IMR-90 (cell line): ENCODE data around the gene EAF1. TPM values are rescaled to one million over a fixed set of nuclear protein-coding genes. Genes with fewer than 3 reads are reported as not detected.

ENCODE experiments used
- ATAC-seq: fragments of 200-7000 bp; cut with Tn5 transposase; 2 replicates; pipeline ENCODE4 v1.9.1; 2020; ENCODE audit warnings: low read depth, mild to moderate bottlenecking, moderate library complexity
- BruUV-seq: library from RNA; stranded (reverse); fragments of 400-500 nt; replicated peaks from 2 replicates; lab custom pipeline; 2021; lab: Mats Ljungman, UMichigan
- CTCF ChIA-PET: fragments of 300-600 bp; formaldehyde crosslinking; extraction: SDS; loops from one replicate; lab custom pipeline; 2021; ENCODE audit warnings: antibody characterized with exemption; lab: Yijun Ruan, JAX
- POLR2A ChIA-PET: fragments of 300-600 bp; sonication (Branson Sonifier 250); formaldehyde crosslinking; loops from one replicate; lab custom pipeline; 2022; ENCODE audit warnings: antibody characterized with exemption; ENCODE audit not compliant: unreplicated experiment; lab: Charles Lee
- DNase-seq: peaks from one replicate; pipeline ENCODE4 v3.0.0; 2013
- H2AFZ ChIP-seq: replicated peaks from 2 replicates; pipeline ENCODE3; 2013; ENCODE audit warnings: low read length, mild to moderate bottlenecking; ENCODE audit not compliant: poor library complexity
- H2AK5ac ChIP-seq: 2 replicates; pipeline ENCODE4 v1.6.1; 2013; ENCODE audit warnings: low read depth, low read length, inconsistent platforms
- H2AK9ac ChIP-seq: replicated peaks from 2 replicates; pipeline ENCODE3; 2013; ENCODE audit warnings: mild to moderate bottlenecking, low read depth, low read length, moderate library complexity; ENCODE audit not compliant: poor library complexity
- H2BK120ac ChIP-seq: 2 replicates; pipeline ENCODE4 v1.6.1; 2013; ENCODE audit warnings: low read depth, low read length, inconsistent platforms
- H2BK15ac ChIP-seq: 3 replicates; pipeline ENCODE4 v1.6.1; 2013; ENCODE audit warnings: low read depth, low read length, inconsistent platforms
- H2BK20ac ChIP-seq: 2 replicates; pipeline ENCODE4 v1.6.1; 2013; ENCODE audit warnings: low read depth, mild to moderate bottlenecking, inconsistent platforms, low read length, moderate library complexity
- H2BK5ac ChIP-seq: 2 replicates; pipeline ENCODE4 v1.6.1; 2013; ENCODE audit warnings: mild to moderate bottlenecking, low read depth, low read length, inconsistent platforms; ENCODE audit not compliant: poor library complexity, severe bottlenecking
- H3K14ac ChIP-seq: replicated peaks from 2 replicates; pipeline ENCODE4 v1.6.1; 2013; ENCODE audit warnings: low read depth, low read length, inconsistent platforms
- H3K18ac ChIP-seq: 2 replicates; pipeline ENCODE4 v1.6.1; 2013; ENCODE audit warnings: low read depth, low read length, control low read depth
- H3K23ac ChIP-seq: 2 replicates; pipeline ENCODE4 v1.6.1; 2013; ENCODE audit warnings: low read depth, low read length, inconsistent platforms
- H3K27ac ChIP-seq: 2 replicates; pipeline ENCODE4 v1.5.1; 2013; ENCODE audit warnings: mild to moderate bottlenecking, control low read depth, low read length; ENCODE audit not compliant: insufficient read depth
- H3K27me3 ChIP-seq: 2 replicates; pipeline ENCODE4 v1.6.1; 2013; ENCODE audit warnings: low read length; ENCODE audit not compliant: control insufficient read depth, insufficient read depth
- H3K36me3 ChIP-seq: 2 replicates; pipeline ENCODE4 v1.6.1; 2013; ENCODE audit warnings: low read length, mixed read lengths; ENCODE audit not compliant: control insufficient read depth, insufficient read depth
- H3K4ac ChIP-seq: 2 replicates; pipeline ENCODE4 v1.6.1; 2013; ENCODE audit warnings: low read depth, low read length, inconsistent platforms
- H3K4me1 ChIP-seq: 2 replicates; pipeline ENCODE4 v1.6.1; 2013; ENCODE audit warnings: low read length, mixed read lengths; ENCODE audit not compliant: control insufficient read depth, insufficient read depth
- H3K4me2 ChIP-seq: 2 replicates; pipeline ENCODE4 v1.6.1; 2013; ENCODE audit warnings: low read depth, mild to moderate bottlenecking, control low read depth, low read length, moderate library complexity
- H3K4me3 ChIP-seq: 2 replicates; pipeline ENCODE4 v1.5.1; 2013; ENCODE audit warnings: low read depth, mild to moderate bottlenecking, control low read depth, low read length, moderate library complexity; ENCODE audit not compliant: insufficient read depth
- H3K56ac ChIP-seq: 2 replicates; pipeline ENCODE4 v1.6.1; 2013; ENCODE audit warnings: low read length, inconsistent platforms; ENCODE audit not compliant: insufficient read depth; ENCODE audit errors: extremely low read depth
- H3K79me1 ChIP-seq, 2 experiments: 2 replicates each; pipeline ENCODE4 v1.6.1; 2013; ENCODE audit warnings: low read length in 2 of 2, inconsistent platforms in 1 of 2, low read depth in 1 of 2
- H3K9ac ChIP-seq: 2 replicates; pipeline ENCODE4 v1.6.1; 2013; ENCODE audit warnings: low read depth, low read length, control low read depth
- H3K9me1 ChIP-seq: 2 replicates; pipeline ENCODE4 v1.6.1; 2013; ENCODE audit warnings: low read length, inconsistent platforms; ENCODE audit not compliant: insufficient read depth
- H3K9me3 ChIP-seq: 2 replicates; pipeline ENCODE4 v1.6.1; 2013; ENCODE audit warnings: low read length; ENCODE audit not compliant: control insufficient read depth, insufficient read depth
- H4K20me1 ChIP-seq: 2 replicates; pipeline ENCODE4 v1.6.1; 2013; ENCODE audit warnings: low read length, inconsistent platforms; ENCODE audit not compliant: insufficient read depth
- H4K5ac ChIP-seq: 2 replicates; pipeline ENCODE4 v1.6.1; 2013; ENCODE audit warnings: mild to moderate bottlenecking, low read depth, low read length, control low read depth
- H4K8ac ChIP-seq, 2 experiments: 2 replicates each; pipeline ENCODE4 v1.6.1; 2013; ENCODE audit warnings: low read depth in 2 of 2, low read length in 2 of 2, control low read depth in 1 of 2, inconsistent platforms in 1 of 2
- H4K91ac ChIP-seq: 2 replicates; pipeline ENCODE4 v1.6.1; 2013; ENCODE audit warnings: low read depth, low read length, inconsistent platforms; ENCODE audit not compliant: insufficient read depth
- BHLHE40 ChIP-seq: fragments of 150-350 bp; IDR thresholded peaks from 2 replicates; pipeline ENCODE4 v1.6.1; 2016; ENCODE audit warnings: mild to moderate bottlenecking, low read depth, low read length
- CEBPB ChIP-seq: IDR thresholded peaks from 2 replicates; pipeline ENCODE4 v1.6.1; 2012; ENCODE audit warnings: low read depth, low read length, improper control_type of control experiment
- CHD1 ChIP-seq: IDR thresholded peaks from 2 replicates; pipeline ENCODE4 v1.6.1; 2012; ENCODE audit warnings: low read depth, low read length, improper control_type of control experiment
- FOS ChIP-seq: fragments of 150-350 bp; IDR thresholded peaks from 2 replicates; pipeline ENCODE4 v1.6.1; 2016; ENCODE audit warnings: low read depth, low read length
- MAFK ChIP-seq: IDR thresholded peaks from 2 replicates; pipeline ENCODE4 v1.6.1; 2012; ENCODE audit warnings: low read depth, low read length, improper control_type of control experiment
- MAZ ChIP-seq: IDR thresholded peaks from 2 replicates; pipeline ENCODE4 v1.6.1; 2012; ENCODE audit warnings: low read depth, mild to moderate bottlenecking, low read length, improper control_type of control experiment, moderate library complexity, borderline replicate concordance
- MXI1 ChIP-seq: IDR thresholded peaks from 2 replicates; pipeline ENCODE4 v1.6.1; 2012; ENCODE audit warnings: low read depth, mild to moderate bottlenecking, low read length, moderate library complexity, borderline replicate concordance
- NFE2L2 ChIP-seq: fragments of 150-350 bp; IDR thresholded peaks from 2 replicates; pipeline ENCODE4 v1.6.1; 2016; ENCODE audit warnings: low read depth, mild to moderate bottlenecking, low read length
- POLR2A ChIP-seq: IDR thresholded peaks from 2 replicates; pipeline ENCODE4 v1.6.1; 2012; ENCODE audit warnings: mild to moderate bottlenecking, low read depth, low read length
- RAD21 ChIP-seq: IDR thresholded peaks from 2 replicates; pipeline ENCODE4 v1.6.1; 2012; ENCODE audit warnings: low read length, improper control_type of control experiment
- RCOR1 ChIP-seq: IDR thresholded peaks from 2 replicates; pipeline ENCODE4 v1.6.1; 2012; ENCODE audit warnings: mild to moderate bottlenecking, low read length, improper control_type of control experiment; ENCODE audit not compliant: insufficient replicate concordance
- RFX5 ChIP-seq: IDR thresholded peaks from 2 replicates; pipeline ENCODE4 v1.8.0; 2012; ENCODE audit warnings: low read depth, mild to moderate bottlenecking, low read length, moderate library complexity
- SMC3 ChIP-seq: fragments of 150-350 bp; IDR thresholded peaks from 2 replicates; pipeline ENCODE4 v1.6.1; 2016; ENCODE audit warnings: low read depth, mild to moderate bottlenecking, antibody characterized with exemption, low read length, moderate library complexity
- USF2 ChIP-seq: fragments of 150-350 bp; IDR thresholded peaks from 2 replicates; pipeline ENCODE4 v1.6.1; 2017; ENCODE audit warnings: mild to moderate bottlenecking, antibody characterized with exemption, low read length, low read depth
- WGBS, 2 experiments: methylation state at CpG; one replicate each; pipeline versions ENCODE4 v1.1.5 to v1.1.7; 2013; ENCODE audit warnings: missing lambda C conversion rate in 2 of 2; ENCODE audit not compliant: insufficient read length in 1 of 2; ENCODE audit errors: extremely low coverage in 2 of 2; 5-methylcytosine and 5-hydroxymethylcytosine counted together
- dilution Hi-C: fragments of 300-500 bp; cut with HindIII; formaldehyde crosslinking; loops from one replicate; pipeline ENCODE4 v1.14.3; 2018; ENCODE audit warnings: low sequenced_read_pairs; ENCODE audit not compliant: unreplicated experiment
- in situ Hi-C: fragments of 300-500 bp; cut with MboI; formaldehyde crosslinking; loops from 3 replicates; pipeline ENCODE4 v1.14.3; 2019; ENCODE audit warnings: low sequenced_read_pairs, inconsistent platforms, mixed read lengths
- intact Hi-C: fragments of 100-400 bp; cut with micrococcal nuclease; formaldehyde crosslinking; loops from 2 replicates; pipeline ENCODE4 v1.10.0; 2022
- polyA plus RNA-seq, 3 experiments: library from polyadenylated mRNA; depleted of rRNA; stranded (reverse); fragments of >200 nt; gene quantifications; 2 replicates each; pipeline ENCODE4 v1.2.3, GENCODE V29; 2012; ENCODE audit warnings: low replicate concordance in 1 of 3
- total RNA-seq: library from RNA; depleted of rRNA; stranded (reverse); fragments of >200 nt; gene quantifications from 2 replicates; pipeline ENCODE4 v1.2.3, GENCODE V29; 2012
- TF ChIP-seq, protein P1 (sequence below): fragments of 150-350 bp; IDR thresholded peaks from 2 replicates; pipeline ENCODE4 v1.6.1; 2016; ENCODE audit warnings: low read depth, mild to moderate bottlenecking, low read length, moderate library complexity, borderline replicate concordance
- TF ChIP-seq, protein P2 (sequence below): conservative IDR thresholded peaks from 2 replicates; pipeline ENCODE4 v1.5.1; 2012; ENCODE audit warnings: mild to moderate bottlenecking, low read depth, low read length, improper control_type of control experiment

The EAF1 gene
- total and polyA plus RNA-seq, 2 of the 4 experiments (the other 2 are of a cell fraction): 7.0 to 21.3 TPM

GRCh38 chr3:15478640-15478979 lies 51.2 kb downstream of the EAF1 start:
- Histone ChIP-seq H3K9me1 (no peaks in the 10 kb centered on the region), H3K4me1 (no peaks in the 10 kb centered on the region), H3K9ac (no peak overlapping the region), H3K18ac (no peak overlapping the region), H3K9me3 (no peaks in the 10 kb centered on the region), H2BK120ac (no peak overlapping the region), H2BK5ac (no peak overlapping the region), H2AK9ac (no peak overlapping the region), H2BK20ac (no peak overlapping the region), H4K5ac (no peak overlapping the region), H3K4me2 (no peak overlapping the region), H3K14ac (no peak overlapping the region), H4K91ac (no peak overlapping the region), H4K20me1 (no peaks in the 10 kb centered on the region), H3K56ac (no peak overlapping the region), H3K79me1 (no peaks in the 10 kb centered on the region), H3K4me3 (no peak overlapping the region), H3K4ac (no peak overlapping the region), H3K36me3 (no peaks in the 10 kb centered on the region), H3K27ac (no peak overlapping the region), H2BK15ac (no peak overlapping the region), H3K23ac (no peak overlapping the region), H3K27me3 (no peaks in the 10 kb centered on the region; the same call in 1 of the 2 replicates), H2AK5ac (no peak overlapping the region), H4K8ac (no peak overlapping the region), H2AFZ (no peak overlapping the region)
- ChIA-PET POLR2A (no interaction called here), CTCF (no interaction called here)
- no TSS peak for BruUV-seq
- dilution Hi-C loops: no loop called here
- TF ChIP-seq MAFK (no peak), RCOR1 (no peak), CEBPB (no peak), RFX5 (no peak), FOS (no peak), POLR2A (no peak), MAZ (no peak), RAD21 (no peak), USF2 (no peak), NFE2L2 (no peak), BHLHE40 (no peak), MXI1 (no peak), SMC3 (no peak), CHD1 (no peak)
- TF ChIP-seq, protein P1, sequence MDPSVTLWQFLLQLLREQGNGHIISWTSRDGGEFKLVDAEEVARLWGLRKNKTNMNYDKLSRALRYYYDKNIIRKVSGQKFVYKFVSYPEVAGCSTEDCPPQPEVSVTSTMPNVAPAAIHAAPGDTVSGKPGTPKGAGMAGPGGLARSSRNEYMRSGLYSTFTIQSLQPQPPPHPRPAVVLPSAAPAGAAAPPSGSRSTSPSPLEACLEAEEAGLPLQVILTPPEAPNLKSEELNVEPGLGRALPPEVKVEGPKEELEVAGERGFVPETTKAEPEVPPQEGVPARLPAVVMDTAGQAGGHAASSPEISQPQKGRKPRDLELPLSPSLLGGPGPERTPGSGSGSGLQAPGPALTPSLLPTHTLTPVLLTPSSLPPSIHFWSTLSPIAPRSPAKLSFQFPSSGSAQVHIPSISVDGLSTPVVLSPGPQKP: no peak
- TF ChIP-seq, protein P2, sequence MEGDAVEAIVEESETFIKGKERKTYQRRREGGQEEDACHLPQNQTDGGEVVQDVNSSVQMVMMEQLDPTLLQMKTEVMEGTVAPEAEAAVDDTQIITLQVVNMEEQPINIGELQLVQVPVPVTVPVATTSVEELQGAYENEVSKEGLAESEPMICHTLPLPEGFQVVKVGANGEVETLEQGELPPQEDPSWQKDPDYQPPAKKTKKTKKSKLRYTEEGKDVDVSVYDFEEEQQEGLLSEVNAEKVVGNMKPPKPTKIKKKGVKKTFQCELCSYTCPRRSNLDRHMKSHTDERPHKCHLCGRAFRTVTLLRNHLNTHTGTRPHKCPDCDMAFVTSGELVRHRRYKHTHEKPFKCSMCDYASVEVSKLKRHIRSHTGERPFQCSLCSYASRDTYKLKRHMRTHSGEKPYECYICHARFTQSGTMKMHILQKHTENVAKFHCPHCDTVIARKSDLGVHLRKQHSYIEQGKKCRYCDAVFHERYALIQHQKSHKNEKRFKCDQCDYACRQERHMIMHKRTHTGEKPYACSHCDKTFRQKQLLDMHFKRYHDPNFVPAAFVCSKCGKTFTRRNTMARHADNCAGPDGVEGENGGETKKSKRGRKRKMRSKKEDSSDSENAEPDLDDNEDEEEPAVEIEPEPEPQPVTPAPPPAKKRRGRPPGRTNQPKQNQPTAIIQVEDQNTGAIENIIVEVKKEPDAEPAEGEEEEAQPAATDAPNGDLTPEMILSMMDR: no peak
- ATAC-seq: no peak
- intact Hi-C loops: no loop called here
- WGBS, 2 experiments: no CpG with 5 or more reads among the region's 5 CpGs
- in situ Hi-C loops: no loop called here
- no peak for DNase-seq
